HUES6 (cell line): ENCODE data around the gene XAGE5.
"Not testable (repeated sequence)": the region's sequence is repeated elsewhere in the genome, so short reads cannot be mapped to it uniquely, and the experiment has no call there.

Experiments
- H3K27ac ChIP-seq: 2 replicates; pipeline ENCODE4 v1.7.0; 2013; ENCODE audit warnings: low read depth, mild to moderate bottlenecking, low read length, inconsistent platforms
- H3K27me3 ChIP-seq: 2 replicates; pipeline ENCODE4 v1.6.1; 2013; ENCODE audit warnings: low read length; ENCODE audit not compliant: control insufficient read depth, insufficient read depth
- H3K36me3 ChIP-seq: 2 replicates; pipeline ENCODE4 v1.6.1; 2013; ENCODE audit warnings: low read length; ENCODE audit not compliant: control insufficient read depth, insufficient read depth
- H3K4me1 ChIP-seq: 2 replicates; pipeline ENCODE4 v1.6.1; 2013; ENCODE audit warnings: low read length; ENCODE audit not compliant: control insufficient read depth, insufficient read depth
- H3K4me3 ChIP-seq: 2 replicates; pipeline ENCODE4 v1.5.1; 2013; ENCODE audit warnings: low read depth, low read length
- H3K9ac ChIP-seq: one replicate; pipeline ENCODE4 v1.6.1; 2013; ENCODE audit warnings: mild to moderate bottlenecking, low read length
- H3K9me3 ChIP-seq: 2 replicates; pipeline ENCODE4 v1.6.1; 2013; ENCODE audit warnings: low read depth, low read length; ENCODE audit not compliant: control insufficient read depth, insufficient read depth

The XAGE5 gene, protein sequence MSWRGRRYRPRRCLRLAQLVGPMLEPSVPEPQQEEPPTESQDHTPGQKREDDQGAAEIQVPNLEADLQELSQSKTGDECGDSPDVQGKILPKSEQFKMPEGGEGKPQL

DNA sequence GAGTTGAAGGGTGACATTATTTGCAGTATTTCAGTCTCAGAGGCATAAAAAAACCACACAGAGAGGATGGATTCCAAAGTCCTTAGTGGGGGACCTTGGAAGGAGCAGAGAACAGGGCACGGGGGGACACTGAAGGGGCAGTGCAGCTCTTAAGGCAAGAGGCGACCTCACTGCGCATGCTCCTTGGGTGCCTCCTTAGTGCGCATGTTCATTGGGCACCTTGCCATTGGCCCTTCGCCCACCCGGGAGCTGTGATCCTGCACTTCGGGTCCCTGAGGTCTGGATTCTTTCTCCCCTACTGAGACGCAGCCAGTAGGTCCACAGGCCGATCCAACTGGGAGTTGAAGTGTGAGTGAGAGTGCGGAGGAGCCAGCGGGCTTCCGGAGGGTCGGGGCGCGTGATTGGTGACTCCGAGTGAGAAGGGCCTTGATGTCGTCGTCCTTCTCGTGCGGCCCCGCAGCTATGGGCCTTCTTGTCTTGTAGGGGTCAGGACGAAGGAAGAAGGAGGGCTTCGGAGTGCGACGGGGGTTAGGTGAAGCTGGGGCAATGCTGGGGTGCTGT lies at the start of gene XAGE5:
Gene XAGE5 (plus strand): TSS at position 223 of the 561 bp plus-strand sequence. CDS start 1,280 bp downstream, outside the sequence.
- Histone ChIP-seq H3K4me3 (no peak within 1 kb of the TSS), H3K27me3 (peaks cover 5% of the 10 kb centered on the region; the same call in 1 of the 2 replicates), H3K9me3 (peaks cover 11% of the 10 kb centered on the region; the same call in 1 of the 2 replicates), H3K27ac (no peak within 1 kb of the TSS), H3K4me1 (no peaks in the 10 kb centered on the region), H3K9ac (no peak within 1 kb of the TSS), H3K36me3 (no peaks in the 10 kb centered on the region)

GRCh38 chrX:52765983-52766382 lies 45.1 kb upstream of the XAGE5 start:
- H3K9ac ChIP-seq, H3K9me3 ChIP-seq, H3K4me3 ChIP-seq, H3K36me3 ChIP-seq, H3K27me3 ChIP-seq, H3K4me1 ChIP-seq, H3K27ac ChIP-seq: not testable (repeated sequence)

- H3K4me3 ChIP-seq, H3K27ac ChIP-seq, H3K4me1 ChIP-seq, H3K9me3 ChIP-seq, H3K27me3 ChIP-seq, H3K36me3 ChIP-seq, H3K9ac ChIP-seq: not testable (repeated sequence)
These were observed 37.6 kb upstream of the XAGE5 start for GRCh38 chrX:52773504-52773903.

DNA sequence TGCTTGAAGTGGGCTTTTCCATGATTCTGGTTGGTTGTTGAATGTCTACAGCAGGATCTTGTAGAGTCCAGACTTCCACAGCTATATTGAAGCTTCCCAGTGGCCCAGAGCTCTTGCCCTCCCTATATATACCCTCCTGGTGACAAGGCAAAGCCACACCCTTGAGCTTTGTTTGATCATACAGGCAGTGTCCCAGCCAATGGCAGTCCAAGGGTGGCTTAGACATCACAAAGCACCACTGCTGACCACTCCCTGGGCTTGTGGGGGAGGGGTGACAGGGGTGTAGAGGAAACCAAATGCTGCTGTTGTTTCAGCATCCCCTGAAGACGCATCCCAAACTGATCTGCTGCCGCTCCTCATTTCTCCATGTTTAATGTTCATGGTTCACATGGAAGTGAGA lies 13.8 kb upstream of the XAGE5 start, which contains the start of gene SPANXN5:
Gene SPANXN5 (minus strand): TSS at position 101 of the 400 bp plus-strand sequence. CDS start 79 bp downstream, at position 22.
- H3K9me3 ChIP-seq, H3K4me3 ChIP-seq, H3K4me1 ChIP-seq, H3K36me3 ChIP-seq, H3K27ac ChIP-seq, H3K9ac ChIP-seq, H3K27me3 ChIP-seq: not testable (repeated sequence)

DNA sequence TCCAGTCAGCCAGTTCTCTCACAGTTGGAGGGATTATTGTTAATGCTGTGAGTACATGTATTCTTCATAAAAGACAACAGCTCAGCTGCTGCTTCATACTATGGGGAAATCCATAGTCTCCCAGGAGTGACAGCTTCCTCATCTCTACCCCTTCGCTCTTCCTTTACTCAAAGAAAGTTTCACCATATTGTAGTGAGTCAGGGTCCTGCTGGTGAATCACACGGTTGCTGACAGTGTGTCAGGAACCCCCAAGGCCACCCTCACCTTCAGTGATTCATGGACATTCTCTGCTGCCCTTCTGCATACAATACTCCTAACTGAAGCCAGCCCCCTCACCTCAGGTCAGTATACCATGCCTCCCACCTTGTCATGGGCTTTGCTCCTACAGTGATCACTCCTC lies 6.2 kb upstream of the XAGE5 start:
- not testable (repeated sequence) for H3K9me3 ChIP-seq, H3K36me3 ChIP-seq, H3K4me1 ChIP-seq, H3K27me3 ChIP-seq, H3K9ac ChIP-seq, H3K4me3 ChIP-seq, H3K27ac ChIP-seq

DNA sequence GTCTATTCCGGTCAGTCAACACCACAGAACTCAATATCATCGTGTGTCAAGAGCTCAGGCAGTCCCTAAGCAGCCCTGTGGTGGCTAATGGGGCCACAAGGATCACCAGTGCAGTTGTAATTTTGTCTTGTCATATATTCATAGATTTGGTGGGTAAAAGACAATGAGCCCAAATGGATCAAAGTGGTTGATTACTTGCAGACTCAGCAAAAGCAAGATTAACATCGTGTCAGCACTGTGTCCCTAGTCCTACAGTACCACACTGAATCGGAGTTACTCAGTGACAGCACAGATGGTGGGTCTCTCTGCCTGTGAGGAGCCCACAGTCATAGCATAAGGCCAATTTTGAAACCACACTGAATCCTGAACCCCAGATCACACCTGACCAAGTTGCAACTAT lies 8.7 kb downstream of the XAGE5 start:
- no peak overlapping the region for H3K9ac ChIP-seq
- no peak overlapping the region for H3K27ac ChIP-seq
- H3K36me3 ChIP-seq: no peaks in the 10 kb centered on the region
- peaks cover 26% of the 10 kb centered on the region for H3K27me3 ChIP-seq
- no peak overlapping the region for H3K4me3 ChIP-seq
- peaks cover 4% of the 10 kb centered on the region; the same call in 1 of the 2 replicates for H3K9me3 ChIP-seq
- H3K4me1 ChIP-seq: no peaks in the 10 kb centered on the region

GRCh38 chrX:52821079-52821760 lies 10.1 kb downstream of the XAGE5 start:
- no peaks in the 10 kb centered on the region for H3K36me3 ChIP-seq
- H3K9me3 ChIP-seq: peaks cover 4% of the 10 kb centered on the region; the same call in 1 of the 2 replicates
- H3K4me1 ChIP-seq: no peaks in the 10 kb centered on the region
- H3K27me3 ChIP-seq: peaks cover 24% of the 10 kb centered on the region
- H3K4me3 ChIP-seq: no peak overlapping the region
- no peak overlapping the region for H3K9ac ChIP-seq
- H3K27ac ChIP-seq: no peak overlapping the region

- no peaks in the 10 kb centered on the region for H3K4me1 ChIP-seq
- H3K9ac ChIP-seq: no peak overlapping the region
- H3K27me3 ChIP-seq: no peaks in the 10 kb centered on the region; the same call in 1 of the 2 replicates
- H3K36me3 ChIP-seq: no peaks in the 10 kb centered on the region
- peaks cover 12% of the 10 kb centered on the region; the same call in 1 of the 2 replicates for H3K9me3 ChIP-seq
- no peak overlapping the region for H3K27ac ChIP-seq
- H3K4me3 ChIP-seq: no peak overlapping the region
These were observed 13.5 kb downstream of the XAGE5 start for GRCh38 chrX:52824608-52825007.

- H3K36me3 ChIP-seq: no peaks in the 10 kb centered on the region
These were observed 19.5 kb downstream of the XAGE5 start for GRCh38 chrX:52830551-52830950.

DNA sequence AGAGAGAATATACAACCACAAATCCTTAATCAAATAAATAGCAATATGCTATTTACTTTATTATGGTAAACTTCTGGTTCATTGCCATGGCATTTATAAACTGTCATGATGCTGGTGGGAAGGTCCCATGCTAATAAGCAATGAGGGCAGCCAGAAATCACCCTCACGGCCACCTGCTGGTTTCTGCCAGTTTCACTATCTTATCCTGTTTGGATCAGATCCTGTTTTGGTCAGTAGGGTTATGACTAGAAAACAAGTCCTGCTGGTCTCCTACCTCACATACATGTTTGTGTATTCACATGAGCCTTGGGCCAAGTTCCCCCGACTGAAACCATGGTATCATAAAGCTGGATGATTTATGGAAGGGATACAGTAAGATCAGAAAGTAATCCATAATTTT lies 28.1 kb downstream of the XAGE5 start:
- H3K4me3 ChIP-seq: no peak overlapping the region
- peaks cover 3% of the 10 kb centered on the region; the same call in 1 of the 2 replicates for H3K9me3 ChIP-seq
- H3K4me1 ChIP-seq: no peaks in the 10 kb centered on the region
- peaks cover 6% of the 10 kb centered on the region for H3K27me3 ChIP-seq
- H3K9ac ChIP-seq: no peak overlapping the region
- no peak overlapping the region for H3K27ac ChIP-seq
- no peaks in the 10 kb centered on the region for H3K36me3 ChIP-seq

More at GRCh38 chrX:52830551-52830950, 19.5 kb downstream of the XAGE5 start:
- Histone ChIP-seq H3K4me1 (no peaks in the 10 kb centered on the region), H3K9me3 (peaks cover 31% of the 10 kb centered on the region; the same call in 1 of the 2 replicates), H3K27ac (no peak overlapping the region), H3K4me3 (no peak overlapping the region), H3K27me3 (peaks cover 5% of the 10 kb centered on the region; the same call in 1 of the 2 replicates), H3K9ac (no peak overlapping the region)

DNA sequence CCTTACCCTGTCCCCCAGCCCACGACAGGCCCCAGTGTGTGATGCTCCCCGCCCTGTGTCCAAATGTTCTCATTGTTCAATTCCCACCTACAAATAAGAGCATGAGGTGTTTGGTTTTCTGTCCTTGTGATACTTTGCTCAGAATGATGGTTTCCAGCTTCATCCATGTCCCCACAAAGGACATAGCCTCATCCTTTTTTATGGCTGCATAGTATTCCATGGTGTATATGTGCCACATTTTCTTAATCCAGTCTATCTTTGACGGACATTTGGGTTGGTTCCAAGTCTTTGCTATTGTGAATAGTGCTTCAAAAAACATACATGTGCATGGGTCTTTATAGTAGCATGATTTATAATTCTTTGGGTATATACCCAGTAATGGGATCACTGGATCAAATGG lies 32.5 kb downstream of the XAGE5 start:
- not testable (repeated sequence) for H3K9ac ChIP-seq, H3K27me3 ChIP-seq, H3K27ac ChIP-seq, H3K9me3 ChIP-seq, H3K4me1 ChIP-seq, H3K4me3 ChIP-seq, H3K36me3 ChIP-seq
